GM23338 (cell line): Measurements from ENCODE around the gene TNNT1. TPM values are rescaled to one million over a fixed set of nuclear protein-coding genes. Genes with fewer than 3 reads are reported as not detected.

Experiments used
- ATAC-seq: fragments of 200-7000 bp; cut with Tn5 transposase; 3 replicates; pipeline ENCODE4 v1.9.1; 2020
- DNase-seq: peaks from one replicate; pipeline ENCODE4 v3.0.0-alpha.2; 2015; ENCODE audit warnings: low spot score
- H2AFZ ChIP-seq: fragments of 200-600 bp; sonication (generic); 2 replicates; pipeline ENCODE4 v1.8.0; 2016; ENCODE audit warnings: antibody characterized with exemption, mild to moderate bottlenecking, moderate library complexity
- H3F3A ChIP-seq: fragments of 200-600 bp; sonication (generic); replicated peaks from 2 replicates; pipeline ENCODE4 v1.8.0; 2017; ENCODE audit warnings: antibody characterized with exemption, mixed run types, low read depth
- H3K27ac ChIP-seq: fragments of 200-600 bp; sonication (generic); 2 replicates; pipeline ENCODE4 v1.6.1; 2016; ENCODE audit warnings: low read depth
- H3K27me3 ChIP-seq: fragments of 200-600 bp; sonication (generic); 2 replicates; pipeline ENCODE4 v1.8.0; 2016; ENCODE audit warnings: mild to moderate bottlenecking, mixed run types, moderate library complexity; ENCODE audit not compliant: insufficient read depth
- H3K36me3 ChIP-seq: fragments of 200-600 bp; sonication (generic); 2 replicates; pipeline ENCODE4 v1.8.0; 2016; ENCODE audit warnings: mild to moderate bottlenecking; ENCODE audit not compliant: insufficient read depth
- H3K4me1 ChIP-seq: fragments of 200-600 bp; sonication (generic); 2 replicates; pipeline ENCODE4 v1.8.0; 2016; ENCODE audit warnings: mild to moderate bottlenecking, moderate library complexity; ENCODE audit not compliant: insufficient read depth
- H3K4me2 ChIP-seq: fragments of 200-600 bp; sonication (generic); 2 replicates; pipeline ENCODE4 v1.7.1; 2017; ENCODE audit warnings: mixed run types
- H3K4me3 ChIP-seq: fragments of 200-600 bp; sonication (generic); 2 replicates; pipeline ENCODE4 v1.6.1; 2016; ENCODE audit warnings: mixed run types
- H3K79me2 ChIP-seq: fragments of 200-600 bp; sonication (generic); replicated peaks from 2 replicates; pipeline ENCODE4 v1.8.0; 2017; ENCODE audit warnings: mild to moderate bottlenecking; ENCODE audit not compliant: insufficient read depth
- H3K9me2 ChIP-seq: fragments of 200-600 bp; sonication (generic); 2 replicates; pipeline ENCODE4 v1.8.0; 2017; ENCODE audit not compliant: insufficient read depth
- H4K20me1 ChIP-seq: fragments of 200-600 bp; sonication (generic); replicated peaks from 2 replicates; pipeline ENCODE4 v1.8.0; 2017; ENCODE audit warnings: mild to moderate bottlenecking; ENCODE audit not compliant: insufficient read depth
- H3K27ac Mint-ChIP-seq: 2 replicates; pipeline ENCODE4 v1.8.0; 2020; ENCODE audit warnings: inconsistent platforms, mild to moderate bottlenecking, moderate library complexity, mixed read lengths
- H3K27me3 Mint-ChIP-seq: 3 replicates; pipeline ENCODE4 v1.8.0; 2022; ENCODE audit warnings: low read depth, mild to moderate bottlenecking, moderate library complexity, mixed read lengths, inconsistent platforms; ENCODE audit not compliant: insufficient read depth, poor library complexity
- H3K36me3 Mint-ChIP-seq: 3 replicates; pipeline ENCODE4 v1.8.0; 2021; ENCODE audit warnings: low read depth, mild to moderate bottlenecking, inconsistent platforms, moderate library complexity, mixed read lengths
- H3K4me1 Mint-ChIP-seq: 3 replicates; pipeline ENCODE4 v1.8.0; 2020; ENCODE audit warnings: mild to moderate bottlenecking, inconsistent platforms, mixed read lengths
- H3K4me3 Mint-ChIP-seq: 3 replicates; pipeline ENCODE4 v1.8.0; 2021; ENCODE audit warnings: moderate library complexity, mild to moderate bottlenecking, inconsistent platforms, mixed read lengths
- H3K9me3 Mint-ChIP-seq: 3 replicates; pipeline ENCODE4 v1.8.0; 2020; ENCODE audit warnings: moderate library complexity, mild to moderate bottlenecking, inconsistent platforms, mixed read lengths
- CREB1 ChIP-seq: fragments of 250-450 bp; sonication (Bioruptor Pico); IDR thresholded peaks from 2 replicates; pipeline ENCODE4 v1.5.0; 2020; ENCODE audit warnings: low read depth, mild to moderate bottlenecking, moderate library complexity
- EZH2 ChIP-seq: fragments of 200-600 bp; sonication (generic); IDR thresholded peaks from one replicate; pipeline ENCODE4 v1.8.0; 2017; ENCODE audit warnings: antibody characterized with exemption, mild to moderate bottlenecking, low read depth; ENCODE audit not compliant: unreplicated experiment
- JUNB ChIP-seq: IDR thresholded peaks from one replicate; pipeline ENCODE4 v1.6.1; 2016; ENCODE audit warnings: antibody characterized with exemption; ENCODE audit not compliant: unreplicated experiment
- ZNF114 ChIP-seq: fragments of 250-450 bp; sonication (Bioruptor Pico); IDR thresholded peaks from 2 replicates; pipeline ENCODE4 v1.5.0; 2020; ENCODE audit warnings: mild to moderate bottlenecking, moderate library complexity
- ZNF331 ChIP-seq: fragments of 250-450 bp; sonication (Bioruptor Pico); IDR thresholded peaks from 2 replicates; pipeline ENCODE4 v1.5.0; 2020; ENCODE audit warnings: low read depth, mild to moderate bottlenecking, moderate library complexity
- polyA plus RNA-seq: library from polyadenylated mRNA; unstranded; fragments of >200 nt; fragmentation: Nextera tagmentation; extraction: Ambion mirVana; gene quantifications from 2 replicates; pipeline ENCODE4 v1.2.1, GENCODE V29; 2016
- total RNA-seq: library from RNA; depleted of rRNA; stranded (reverse); fragments of >200 nt; shearing (Covaris generic); gene quantifications from 2 replicates; pipeline ENCODE4 v1.2.3, GENCODE V29; 2014
- TF ChIP-seq, protein P1 (sequence below), 2 experiments: fragments of 200-600 bp in 1 of 2; sonication (generic) in 1 of 2; conservative IDR thresholded peaks; 2 replicates each; pipeline versions ENCODE4 v1.5.1 to v1.6.1; 2016 to 2017; ENCODE audit warnings: antibody characterized with exemption in 2 of 2, low read depth in 2 of 2, mild to moderate bottlenecking in 2 of 2, moderate library complexity in 1 of 2
- TF ChIP-seq, protein P2 (sequence below): fragments of 250-450 bp; sonication (Bioruptor Pico); IDR thresholded peaks from 2 replicates; pipeline ENCODE4 v1.5.0; 2020; ENCODE audit warnings: mild to moderate bottlenecking, moderate library complexity

TNNT1 gene
- total and polyA plus RNA-seq, 2 experiments from 2014 or later: 59.3 to 150 TPM

DNA sequence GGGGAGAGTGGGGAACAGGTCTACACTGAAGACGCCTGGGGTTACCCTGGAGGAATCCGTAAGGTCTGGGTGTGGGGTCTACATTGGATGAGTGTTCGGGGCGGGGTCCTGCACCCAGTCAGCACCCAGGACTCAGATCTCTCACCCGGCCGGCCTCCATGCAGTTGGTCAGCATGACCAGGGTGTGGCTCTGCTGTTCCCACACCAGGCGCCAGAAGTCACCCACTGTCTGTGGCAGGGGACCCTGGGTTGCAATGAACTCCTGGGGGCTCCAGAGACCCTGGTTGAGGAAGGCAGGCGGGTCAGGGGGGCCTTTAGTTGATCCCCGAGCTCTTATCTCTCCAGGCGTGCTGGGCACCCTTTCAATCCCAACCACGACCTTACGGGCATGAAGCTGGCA, 37.1 kb upstream of the TNNT1 start (continued):
- TF ChIP-seq, protein P1, sequence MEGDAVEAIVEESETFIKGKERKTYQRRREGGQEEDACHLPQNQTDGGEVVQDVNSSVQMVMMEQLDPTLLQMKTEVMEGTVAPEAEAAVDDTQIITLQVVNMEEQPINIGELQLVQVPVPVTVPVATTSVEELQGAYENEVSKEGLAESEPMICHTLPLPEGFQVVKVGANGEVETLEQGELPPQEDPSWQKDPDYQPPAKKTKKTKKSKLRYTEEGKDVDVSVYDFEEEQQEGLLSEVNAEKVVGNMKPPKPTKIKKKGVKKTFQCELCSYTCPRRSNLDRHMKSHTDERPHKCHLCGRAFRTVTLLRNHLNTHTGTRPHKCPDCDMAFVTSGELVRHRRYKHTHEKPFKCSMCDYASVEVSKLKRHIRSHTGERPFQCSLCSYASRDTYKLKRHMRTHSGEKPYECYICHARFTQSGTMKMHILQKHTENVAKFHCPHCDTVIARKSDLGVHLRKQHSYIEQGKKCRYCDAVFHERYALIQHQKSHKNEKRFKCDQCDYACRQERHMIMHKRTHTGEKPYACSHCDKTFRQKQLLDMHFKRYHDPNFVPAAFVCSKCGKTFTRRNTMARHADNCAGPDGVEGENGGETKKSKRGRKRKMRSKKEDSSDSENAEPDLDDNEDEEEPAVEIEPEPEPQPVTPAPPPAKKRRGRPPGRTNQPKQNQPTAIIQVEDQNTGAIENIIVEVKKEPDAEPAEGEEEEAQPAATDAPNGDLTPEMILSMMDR (conservative IDR thresholded peaks at IDR 0.05; ENCODE audit: low read depth in 2 of 2): no peak
- TF ChIP-seq EZH2: no peak

DNA sequence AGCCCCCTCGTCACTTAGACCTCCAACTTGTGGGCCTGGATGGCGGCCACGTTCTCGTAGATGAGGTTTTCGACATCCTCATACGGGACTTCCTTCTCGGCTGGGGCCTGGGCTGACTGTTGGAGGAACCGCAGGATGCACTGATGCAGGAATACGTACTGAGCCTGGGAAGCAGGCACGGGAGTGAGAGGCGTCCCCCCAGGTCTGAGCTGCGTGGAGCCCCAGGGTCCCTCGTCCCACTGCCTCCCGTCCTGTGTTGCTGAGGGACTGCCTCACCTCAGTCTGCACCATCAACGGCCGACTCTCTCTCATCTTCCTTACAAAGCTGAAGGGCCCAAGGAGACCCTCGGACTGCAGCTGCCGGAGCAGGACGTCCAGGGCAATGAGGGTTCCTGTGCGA, 32.7 kb upstream of the TNNT1 start:
- TF ChIP-seq CREB1 (CRISPR knock-in tag): no peak
- no peak for TF ChIP-seq EZH2
- TF ChIP-seq, protein P2, sequence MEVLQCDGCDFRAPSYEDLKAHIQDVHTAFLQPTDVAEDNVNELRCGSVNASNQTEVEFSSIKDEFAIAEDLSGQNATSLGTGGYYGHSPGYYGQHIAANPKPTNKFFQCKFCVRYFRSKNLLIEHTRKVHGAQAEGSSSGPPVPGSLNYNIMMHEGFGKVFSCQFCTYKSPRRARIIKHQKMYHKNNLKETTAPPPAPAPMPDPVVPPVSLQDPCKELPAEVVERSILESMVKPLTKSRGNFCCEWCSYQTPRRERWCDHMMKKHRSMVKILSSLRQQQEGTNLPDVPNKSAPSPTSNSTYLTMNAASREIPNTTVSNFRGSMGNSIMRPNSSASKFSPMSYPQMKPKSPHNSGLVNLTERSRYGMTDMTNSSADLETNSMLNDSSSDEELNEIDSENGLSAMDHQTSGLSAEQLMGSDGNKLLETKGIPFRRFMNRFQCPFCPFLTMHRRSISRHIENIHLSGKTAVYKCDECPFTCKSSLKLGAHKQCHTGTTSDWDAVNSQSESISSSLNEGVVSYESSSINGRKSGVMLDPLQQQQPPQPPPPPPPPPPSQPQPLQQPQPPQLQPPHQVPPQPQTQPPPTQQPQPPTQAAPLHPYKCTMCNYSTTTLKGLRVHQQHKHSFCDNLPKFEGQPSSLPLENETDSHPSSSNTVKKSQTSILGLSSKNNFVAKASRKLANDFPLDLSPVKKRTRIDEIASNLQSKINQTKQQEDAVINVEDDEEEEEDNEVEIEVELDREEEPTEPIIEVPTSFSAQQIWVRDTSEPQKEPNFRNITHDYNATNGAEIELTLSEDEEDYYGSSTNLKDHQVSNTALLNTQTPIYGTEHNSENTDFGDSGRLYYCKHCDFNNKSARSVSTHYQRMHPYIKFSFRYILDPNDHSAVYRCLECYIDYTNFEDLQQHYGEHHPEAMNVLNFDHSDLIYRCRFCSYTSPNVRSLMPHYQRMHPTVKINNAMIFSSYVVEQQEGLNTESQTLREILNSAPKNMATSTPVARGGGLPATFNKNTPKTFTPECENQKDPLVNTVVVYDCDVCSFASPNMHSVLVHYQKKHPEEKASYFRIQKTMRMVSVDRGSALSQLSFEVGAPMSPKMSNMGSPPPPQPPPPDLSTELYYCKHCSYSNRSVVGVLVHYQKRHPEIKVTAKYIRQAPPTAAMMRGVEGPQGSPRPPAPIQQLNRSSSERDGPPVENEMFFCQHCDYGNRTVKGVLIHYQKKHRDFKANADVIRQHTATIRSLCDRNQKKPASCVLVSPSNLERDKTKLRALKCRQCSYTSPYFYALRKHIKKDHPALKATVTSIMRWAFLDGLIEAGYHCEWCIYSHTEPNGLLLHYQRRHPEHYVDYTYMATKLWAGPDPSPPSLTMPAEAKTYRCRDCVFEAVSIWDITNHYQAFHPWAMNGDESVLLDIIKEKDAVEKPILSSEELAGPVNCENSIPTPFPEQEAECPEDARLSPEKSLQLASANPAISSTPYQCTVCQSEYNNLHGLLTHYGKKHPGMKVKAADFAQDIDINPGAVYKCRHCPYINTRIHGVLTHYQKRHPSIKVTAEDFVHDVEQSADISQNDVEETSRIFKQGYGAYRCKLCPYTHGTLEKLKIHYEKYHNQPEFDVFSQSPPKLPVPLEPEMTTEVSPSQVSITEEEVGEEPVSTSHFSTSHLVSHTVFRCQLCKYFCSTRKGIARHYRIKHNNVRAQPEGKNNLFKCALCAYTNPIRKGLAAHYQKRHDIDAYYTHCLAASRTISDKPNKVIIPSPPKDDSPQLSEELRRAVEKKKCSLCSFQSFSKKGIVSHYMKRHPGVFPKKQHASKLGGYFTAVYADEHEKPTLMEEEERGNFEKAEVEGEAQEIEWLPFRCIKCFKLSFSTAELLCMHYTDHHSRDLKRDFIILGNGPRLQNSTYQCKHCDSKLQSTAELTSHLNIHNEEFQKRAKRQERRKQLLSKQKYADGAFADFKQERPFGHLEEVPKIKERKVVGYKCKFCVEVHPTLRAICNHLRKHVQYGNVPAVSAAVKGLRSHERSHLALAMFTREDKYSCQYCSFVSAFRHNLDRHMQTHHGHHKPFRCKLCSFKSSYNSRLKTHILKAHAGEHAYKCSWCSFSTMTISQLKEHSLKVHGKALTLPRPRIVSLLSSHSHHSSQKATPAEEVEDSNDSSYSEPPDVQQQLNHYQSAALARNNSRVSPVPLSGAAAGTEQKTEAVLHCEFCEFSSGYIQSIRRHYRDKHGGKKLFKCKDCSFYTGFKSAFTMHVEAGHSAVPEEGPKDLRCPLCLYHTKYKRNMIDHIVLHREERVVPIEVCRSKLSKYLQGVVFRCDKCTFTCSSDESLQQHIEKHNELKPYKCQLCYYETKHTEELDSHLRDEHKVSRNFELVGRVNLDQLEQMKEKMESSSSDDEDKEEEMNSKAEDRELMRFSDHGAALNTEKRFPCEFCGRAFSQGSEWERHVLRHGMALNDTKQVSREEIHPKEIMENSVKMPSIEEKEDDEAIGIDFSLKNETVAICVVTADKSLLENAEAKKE (CRISPR knock-in tag): no peak
- TF ChIP-seq ZNF114 (CRISPR knock-in tag): no peak
- no peak for TF ChIP-seq ZNF331 (CRISPR knock-in tag)
- TF ChIP-seq JUNB: no peak
- H2AFZ ChIP-seq: no peak overlapping the region
- 0 out of 2 replicates have a peak, but pooled peaks cover 3% of the 10 kb centered on the region for H3F3A ChIP-seq
- peaks cover 44% of the 10 kb centered on the region for H3K27me3 Mint-ChIP-seq
- H3K4me3 Mint-ChIP-seq: no peak overlapping the region
- no peaks in the 10 kb centered on the region for H3K79me2 ChIP-seq
- H3K4me1 ChIP-seq: peaks cover 3% of the 10 kb centered on the region; the same call in 1 of the 2 replicates
- no peaks in the 10 kb centered on the region for H3K36me3 Mint-ChIP-seq
- peaks cover 15% of the 10 kb centered on the region for H3K4me1 Mint-ChIP-seq
- no peaks in the 10 kb centered on the region for H3K36me3 ChIP-seq
- H3K9me3 Mint-ChIP-seq: peaks cover 6% of the 10 kb centered on the region; the same call in 2 of the 3 replicates
- no peak overlapping the region for H3K4me2 ChIP-seq
- H3K9me2 ChIP-seq: no peaks in the 10 kb centered on the region
- no peak overlapping the region for H3K4me3 ChIP-seq
- H4K20me1 ChIP-seq: no peaks in the 10 kb centered on the region
- no peak overlapping the region for H3K27ac ChIP-seq
- peaks cover 38% of the 10 kb centered on the region for H3K27me3 ChIP-seq
- ATAC-seq: no peak
- no peak overlapping the region for H3K27ac Mint-ChIP-seq
- DNase-seq: no peak
